ENCODE data around the gene MTRR.
"Not testable (repeated sequence)": the region's sequence is repeated elsewhere in the genome, so short reads cannot be mapped to it uniquely, and the experiment has no call there.

The MTRR gene

GRCh38 chr5:7897014-7897600, 28.2 kb downstream of the MTRR start:
- no peak for DNase-seq (ENCODE audit: low read depth in 2 of 2)

GRCh38 chr5:7902201-7902600, 33.3 kb downstream of the MTRR start:
- DNase-seq (ENCODE audit: low read depth in 2 of 2): no peak

GRCh38 chr5:7902666-7903625, 34.0 kb downstream of the MTRR start:
- DNase-seq (ENCODE audit: low read depth in 2 of 2): no peak

- no peak for DNase-seq (ENCODE audit: low read depth in 2 of 2)
Measured at GRCh38 chr5:7904170-7904569, 35.2 kb downstream of the MTRR start.

GRCh38 chr5:7907612-7908011, 38.7 kb downstream of the MTRR start:
- no peak for DNase-seq (ENCODE audit: low read depth in 2 of 2)

- DNase-seq (ENCODE audit: low read depth in 2 of 2): no peak
Measured at GRCh38 chr5:7908317-7908716, 39.4 kb downstream of the MTRR start.

GRCh38 chr5:7910738-7911428, 41.9 kb downstream of the MTRR start:
- DNase-seq (ENCODE audit: low read depth in 2 of 2): no peak

GRCh38 chr5:7911429-7911771, 42.5 kb downstream of the MTRR start:
- DNase-seq (ENCODE audit: low read depth in 2 of 2): not testable (repeated sequence)

- no peak for DNase-seq (ENCODE audit: low read depth in 2 of 2)
Measured at GRCh38 chr5:7916171-7916804, 47.3 kb downstream of the MTRR start.

GRCh38 chr5:7917130-7918123, 48.5 kb downstream of the MTRR start:
- no peak for DNase-seq (ENCODE audit: low read depth in 2 of 2)

- DNase-seq (ENCODE audit: low read depth in 2 of 2): no peak
Measured at GRCh38 chr5:7925961-7926695, 57.2 kb downstream of the MTRR start.

- DNase-seq (ENCODE audit: low read depth in 2 of 2): no peak
Measured at GRCh38 chr5:7926720-7927119, 57.8 kb downstream of the MTRR start.

- DNase-seq (ENCODE audit: low read depth in 2 of 2): peak in 1 of 2 donors; percentile 7
Measured at GRCh38 chr5:7927466-7928375, 58.8 kb downstream of the MTRR start.

GRCh38 chr5:7930011-7930410, 61.1 kb downstream of the MTRR start:
- no peak for DNase-seq (ENCODE audit: low read depth in 2 of 2)

GRCh38 chr5:7941692-7942091, 72.7 kb downstream of the MTRR start:
- no peak for DNase-seq (ENCODE audit: low read depth in 2 of 2)

GRCh38 chr5:7947301-7947700, 78.4 kb downstream of the MTRR start:
- no peak for DNase-seq (ENCODE audit: low read depth in 2 of 2)
